Pulmonary artery endothelial cell (primary cell): Measurements from ENCODE around the gene ALDOB. TPM values are rescaled to one million over a fixed set of nuclear protein-coding genes. Genes with fewer than 3 reads are reported as not detected.

Source experiments
- DNase-seq: peaks from one replicate; pipeline ENCODE4 v3.0.0-alpha.2; 2011; ENCODE audit warnings: low read depth, low spot score
- total RNA-seq: library from RNA; depleted of rRNA; stranded (reverse); fragments of >200 nt; gene quantifications from 2 replicates; pipeline ENCODE4 v1.2.3, GENCODE V29; 2014

The ALDOB gene
- total RNA-seq, 1 donor from 2014 or later: not detected

DNA sequence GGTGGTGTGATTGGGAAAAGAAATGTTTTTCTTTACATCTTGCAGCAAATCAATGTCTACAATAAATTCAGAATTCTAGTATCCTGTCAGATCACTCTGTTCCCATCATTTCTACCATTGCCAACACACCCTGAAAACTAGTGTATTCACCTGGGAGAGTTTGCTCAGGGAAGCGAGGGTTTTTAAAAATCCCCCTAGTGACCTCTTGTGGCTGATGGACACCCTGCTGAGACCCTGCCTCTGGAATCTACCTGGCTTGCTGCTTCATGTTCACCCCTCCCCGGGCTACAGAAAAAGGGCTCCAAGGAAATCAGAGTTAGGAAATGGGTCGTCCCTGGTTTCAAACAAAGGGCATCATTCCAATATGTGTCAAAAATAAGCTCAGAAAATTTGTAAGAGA lies 21.4 kb upstream of the ALDOB start:
- no peak for DNase-seq

DNA sequence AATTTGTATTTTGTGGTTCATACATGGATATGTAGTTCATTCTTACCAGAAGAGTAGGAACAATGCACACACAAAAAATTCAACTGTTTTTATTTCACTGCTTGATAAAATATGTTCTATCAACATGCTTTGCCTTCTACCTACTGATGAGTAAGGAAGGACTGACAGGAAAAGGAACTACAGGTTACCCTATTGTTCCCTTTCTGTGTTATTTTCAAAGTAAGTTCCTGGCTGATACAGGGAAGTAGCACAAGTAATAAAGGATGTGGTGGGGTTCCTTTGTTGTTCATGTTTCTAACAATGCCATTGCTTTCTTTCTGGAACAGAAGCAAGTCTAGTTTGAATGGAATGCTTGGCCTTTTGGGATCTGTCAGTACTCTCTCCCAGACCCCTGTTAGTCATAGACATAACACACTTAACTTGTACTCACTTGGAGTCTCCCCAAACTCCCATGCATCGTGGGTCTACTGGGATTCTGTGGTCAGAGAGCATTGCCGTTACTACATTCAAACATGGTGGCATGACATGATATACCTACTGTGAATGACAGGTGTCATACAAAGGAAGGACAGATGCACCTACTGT lies 20.2 kb upstream of the ALDOB start:
- no peak for DNase-seq

DNA sequence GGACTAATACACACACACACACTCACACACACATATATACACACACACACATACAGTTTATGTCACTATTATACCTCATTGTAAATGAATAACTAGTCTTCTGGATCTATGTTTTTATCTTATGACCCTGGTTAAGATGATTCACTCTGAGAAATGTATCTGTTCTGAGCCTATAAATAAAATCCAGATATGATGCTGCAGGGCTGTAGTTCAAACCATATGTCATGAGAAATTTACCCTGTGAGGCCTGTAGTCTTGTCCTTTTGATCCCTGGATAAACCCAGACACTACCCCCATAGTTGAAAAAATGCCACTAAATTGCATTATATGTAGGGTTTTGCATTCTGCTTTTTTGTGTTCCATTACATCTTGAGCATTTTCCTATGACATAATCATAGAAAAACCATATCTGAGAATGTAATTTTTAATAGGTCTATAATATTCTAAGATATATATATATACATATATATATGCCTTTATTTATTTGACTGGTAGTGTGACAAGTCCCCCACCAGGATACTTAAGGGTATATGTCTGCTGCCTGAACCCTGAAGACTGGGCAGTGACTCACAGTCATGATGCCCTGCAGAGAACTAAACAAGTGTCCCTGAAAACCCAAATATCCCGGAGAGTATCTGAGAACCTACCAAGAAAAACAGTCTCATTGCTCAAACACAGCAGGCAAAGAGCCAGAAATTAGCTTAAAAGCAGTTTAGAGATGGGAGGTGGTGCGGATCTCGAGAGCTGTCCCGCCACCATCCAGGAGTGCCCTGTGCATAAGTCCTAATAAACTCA lies 18.4 kb upstream of the ALDOB start:
- DNase-seq: no peak

DNA sequence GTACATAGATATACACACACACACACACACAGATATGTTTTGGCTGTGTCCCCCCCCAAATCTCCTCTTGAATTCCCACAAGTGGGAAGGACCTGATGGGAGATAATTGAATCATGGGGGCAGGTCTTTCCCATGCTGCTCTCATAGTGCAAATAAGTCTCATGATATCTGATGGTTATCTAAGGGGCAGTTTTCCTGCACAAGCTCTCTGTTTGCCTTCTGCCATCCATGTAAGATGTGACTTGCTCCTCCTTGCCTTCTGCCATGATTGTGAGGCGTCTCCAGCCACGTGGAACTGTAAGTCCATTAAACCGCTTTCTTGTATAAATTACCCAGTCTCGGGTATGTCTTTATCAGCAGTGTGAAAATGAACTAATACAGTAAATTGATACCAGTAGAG lies 15.9 kb upstream of the ALDOB start:
- no peak for DNase-seq

DNA sequence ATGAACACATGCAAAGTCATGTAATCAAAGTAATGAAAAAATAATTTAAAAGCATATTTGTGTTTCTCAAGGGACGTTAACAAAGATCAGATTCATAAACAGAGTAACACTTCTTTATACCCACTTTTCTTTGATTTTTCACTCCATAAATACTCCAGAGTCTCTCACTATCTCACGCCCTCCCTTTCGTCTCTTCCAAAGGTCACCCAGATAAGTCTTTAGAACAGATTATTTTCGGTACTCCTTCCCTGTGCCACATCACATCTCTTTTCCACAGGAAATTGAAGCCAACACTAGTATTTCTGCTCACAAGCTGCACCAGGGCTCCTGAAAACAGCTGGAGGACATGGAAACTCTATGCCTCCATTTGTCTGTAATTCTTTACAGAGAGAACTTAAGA lies 15.4 kb upstream of the ALDOB start:
- no peak for DNase-seq

DNA sequence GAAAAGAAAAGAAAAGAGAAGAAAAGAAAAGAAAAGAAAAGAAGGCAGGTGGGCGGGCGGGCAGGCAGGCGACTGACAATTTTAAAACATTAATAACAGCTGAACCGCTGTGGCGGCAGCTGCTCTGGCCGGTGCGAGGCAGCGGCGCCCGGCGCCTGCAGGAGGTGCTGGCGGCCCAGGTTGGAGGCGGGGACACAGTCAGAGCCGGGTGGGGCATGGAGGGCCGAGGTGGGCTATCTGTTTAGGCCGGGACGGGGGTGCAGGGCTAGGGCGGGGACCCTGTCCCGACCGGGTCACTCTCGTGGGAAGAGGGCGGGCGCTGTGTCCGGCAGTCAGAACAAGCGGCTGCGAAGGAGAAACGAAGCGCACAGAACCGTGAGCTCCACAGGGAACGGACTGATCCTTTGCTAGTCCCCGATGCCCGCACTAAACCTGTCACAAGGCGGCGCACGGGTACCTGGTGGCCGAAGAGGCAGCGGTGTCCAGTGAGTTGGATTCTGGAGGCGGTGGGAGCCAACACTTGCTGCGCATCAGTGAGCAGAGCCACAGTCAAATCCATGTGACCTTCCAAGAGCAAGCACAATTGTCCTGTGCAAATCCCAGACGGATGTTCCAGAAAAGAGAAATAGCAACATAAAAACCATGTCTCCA lies 13.6 kb upstream of the ALDOB start:
- no peak for DNase-seq

DNA sequence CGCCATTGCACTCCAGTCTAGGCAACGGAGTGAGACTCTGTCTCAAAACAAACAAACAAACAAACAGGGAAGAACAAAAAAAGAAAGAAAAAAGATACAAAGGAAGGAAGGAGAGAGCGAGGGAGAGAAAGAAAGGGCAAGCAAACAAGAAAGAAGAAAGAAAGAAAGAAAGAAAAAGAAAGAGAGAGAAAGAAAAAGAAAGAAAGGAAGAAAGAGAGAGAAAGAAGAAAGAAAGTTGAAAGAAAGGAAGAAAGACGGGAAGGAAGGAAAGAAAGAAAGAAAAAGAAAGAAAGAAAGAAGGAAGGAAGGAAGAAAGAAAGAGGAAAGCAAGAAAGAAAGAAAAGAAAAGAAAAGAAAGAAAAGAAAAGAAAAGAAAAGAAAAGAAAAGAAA lies 13.1 kb upstream of the ALDOB start:
- no peak for DNase-seq

DNA sequence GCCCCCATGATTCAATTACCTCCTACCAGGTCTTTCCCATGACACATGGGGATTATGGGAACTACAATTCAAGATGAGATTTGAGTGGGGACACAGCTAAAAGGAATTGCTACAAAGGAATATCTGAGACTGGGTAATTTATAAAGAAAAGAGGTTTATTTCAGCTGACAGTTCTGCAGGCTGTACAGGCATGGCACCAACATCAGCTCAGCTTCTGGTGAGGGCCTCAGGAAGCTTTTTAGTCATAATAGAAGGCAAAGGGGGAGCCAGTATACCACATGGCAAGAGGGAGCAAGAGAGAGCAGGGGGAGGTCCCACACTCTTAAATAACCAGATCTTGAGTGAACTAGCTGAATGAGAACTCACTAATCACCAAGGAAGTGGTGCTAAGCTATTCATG lies 11.2 kb upstream of the ALDOB start:
- no peak for DNase-seq

DNA sequence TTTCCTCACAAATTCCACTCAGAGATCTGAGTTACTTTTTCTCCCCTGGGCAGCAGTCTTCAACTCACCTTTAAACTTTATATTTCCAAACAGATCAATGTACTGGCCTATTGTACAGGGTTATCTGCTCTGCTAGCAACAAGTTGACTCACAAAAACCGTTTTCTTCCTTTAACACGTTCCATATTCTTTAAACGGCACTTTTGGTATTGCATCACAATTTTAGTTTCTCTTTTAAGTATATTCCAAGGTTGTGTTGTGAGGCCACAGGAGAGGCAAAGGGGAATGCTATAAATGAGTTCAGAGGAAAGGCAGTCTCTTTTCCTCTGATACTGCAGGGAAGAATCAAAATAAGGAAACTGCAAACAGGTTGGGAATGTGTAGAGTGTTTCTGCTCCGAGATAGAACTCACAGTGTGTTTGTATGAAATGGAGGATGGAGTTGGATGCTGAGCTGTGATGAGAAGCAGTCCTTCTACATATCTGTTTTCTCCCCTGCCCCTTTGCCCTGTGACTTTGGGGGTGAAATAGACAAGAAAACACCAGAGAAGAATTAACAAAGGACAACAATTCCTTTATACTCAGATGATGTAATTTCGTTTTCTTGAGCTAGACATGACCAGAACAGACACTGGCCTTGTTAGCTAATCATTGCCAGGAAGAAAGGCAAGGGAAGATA lies 9.9 kb upstream of the ALDOB start:
- no peak for DNase-seq

DNA sequence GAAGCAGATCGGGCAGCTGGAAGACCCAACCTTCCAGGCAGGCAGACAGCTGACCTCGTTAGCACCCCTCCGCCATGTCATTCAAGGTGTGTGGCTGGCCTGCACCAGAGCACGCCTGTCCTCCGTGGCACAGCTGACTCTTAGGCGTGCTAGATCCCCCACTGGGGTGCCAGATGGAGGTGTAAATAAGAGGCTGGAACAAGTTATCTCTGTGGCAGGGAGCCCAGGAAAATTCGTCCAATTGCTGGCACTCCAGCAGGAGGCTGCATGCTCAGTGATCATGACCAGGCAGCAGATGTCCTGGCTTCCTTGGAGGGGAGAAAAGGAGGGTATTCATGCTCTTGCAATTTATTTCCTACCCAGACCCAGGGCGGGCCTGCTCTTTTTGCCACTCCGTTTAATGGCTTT lies 7.8 kb upstream of the ALDOB start:
- no peak for DNase-seq

DNA sequence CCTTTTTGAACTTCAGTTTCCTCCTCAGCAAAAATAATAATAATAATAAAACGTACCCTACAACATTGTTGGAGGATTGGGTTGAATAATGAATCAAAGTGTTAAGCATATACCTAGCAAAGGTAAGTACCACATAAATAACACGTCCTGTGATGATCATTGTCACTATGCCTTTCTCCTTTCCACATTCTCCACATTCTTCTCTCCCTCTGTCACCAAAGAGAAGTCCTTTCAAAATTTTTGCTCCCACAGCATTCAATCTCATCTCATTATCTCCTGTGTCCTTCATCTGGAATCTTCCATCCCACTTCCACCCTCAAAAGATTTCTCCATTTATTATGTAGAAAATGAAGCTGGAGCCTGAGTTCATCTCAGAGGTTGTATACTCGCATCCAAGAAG lies 7.2 kb upstream of the ALDOB start:
- DNase-seq: no peak

DNA sequence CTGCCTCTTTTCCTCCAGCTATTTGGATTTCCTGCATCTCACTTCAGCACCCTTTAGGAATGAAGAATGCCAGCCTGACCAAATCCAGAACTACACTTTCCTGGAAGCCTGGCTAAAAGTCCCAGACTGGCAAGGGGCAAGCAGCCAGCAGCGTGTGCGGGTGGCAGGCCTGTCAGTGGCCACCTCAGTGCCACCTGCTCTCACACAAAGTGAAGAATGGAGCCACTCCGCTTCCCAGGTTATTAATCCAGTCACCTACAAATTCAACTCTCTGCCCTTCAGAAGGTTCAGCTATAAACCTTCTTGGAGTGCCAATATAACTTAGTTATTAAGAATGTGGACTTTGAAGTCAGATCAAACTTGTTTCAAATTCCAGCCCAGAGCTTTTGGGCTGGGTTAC lies 6.7 kb upstream of the ALDOB start:
- DNase-seq: no peak

DNA sequence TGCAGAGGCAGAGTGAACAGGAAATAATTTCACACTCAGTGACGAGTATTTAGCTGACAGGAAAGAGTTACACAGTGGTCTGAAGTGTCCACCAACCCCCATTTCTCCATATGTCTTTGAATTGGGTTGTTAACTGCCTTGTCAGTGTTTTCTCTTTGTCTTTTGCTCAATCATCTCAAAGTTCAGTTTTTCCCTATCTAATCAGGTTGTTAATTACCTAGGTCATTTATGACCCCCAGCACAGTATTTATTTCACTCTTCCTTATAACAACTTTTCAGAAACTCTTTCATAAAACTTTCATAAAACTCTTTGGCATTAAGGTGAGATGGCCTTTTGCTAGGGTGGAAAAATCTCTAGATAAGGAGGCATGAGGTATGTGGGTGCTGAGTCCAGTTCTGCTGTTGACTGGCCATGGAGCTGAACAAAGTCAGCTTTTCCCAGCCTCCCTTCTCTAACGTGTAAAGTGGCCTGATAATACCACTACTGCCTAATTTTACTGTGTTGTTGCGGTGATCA lies 5.2 kb upstream of the ALDOB start:
- DNase-seq: no peak

DNA sequence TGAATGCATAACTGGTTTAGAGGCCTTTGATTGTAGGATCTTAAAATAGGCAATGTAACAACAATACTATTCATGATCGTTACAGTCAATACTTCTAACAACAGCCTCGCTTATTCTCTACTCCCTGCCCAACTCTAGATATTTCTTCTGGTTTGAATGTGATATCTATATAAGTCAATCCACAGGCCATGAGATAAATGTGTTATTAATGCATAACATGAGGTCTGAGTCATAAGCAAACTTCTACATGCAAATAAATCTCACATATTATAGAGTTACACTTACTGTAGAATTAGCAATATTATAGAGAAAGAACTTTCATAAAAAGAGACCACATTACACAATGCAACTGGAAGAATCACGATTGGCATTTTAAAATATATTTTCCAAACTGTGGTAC lies 2.9 kb upstream of the ALDOB start:
- DNase-seq: no peak

DNA sequence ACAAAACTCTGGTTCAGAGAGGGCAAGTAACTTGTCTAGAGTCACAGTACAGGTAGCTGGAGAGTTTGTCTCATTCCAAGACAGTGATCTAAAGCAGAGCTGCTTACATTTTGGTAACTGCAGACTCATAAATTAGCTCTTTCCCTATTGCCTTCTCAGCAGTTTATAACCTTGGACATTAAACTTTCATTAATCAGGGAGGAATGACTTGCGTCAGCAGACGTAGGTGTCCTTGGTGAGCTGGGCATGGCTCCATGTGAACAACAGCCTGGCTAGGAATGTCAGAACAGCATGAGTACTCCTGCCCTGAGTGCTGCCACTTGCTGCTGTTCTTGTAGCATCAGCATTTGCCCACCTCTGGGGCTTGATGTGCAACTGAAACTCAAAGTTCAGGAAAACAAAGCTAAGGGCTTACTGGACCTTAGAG lies 2.2 kb upstream of the ALDOB start:
- no peak for DNase-seq

DNA sequence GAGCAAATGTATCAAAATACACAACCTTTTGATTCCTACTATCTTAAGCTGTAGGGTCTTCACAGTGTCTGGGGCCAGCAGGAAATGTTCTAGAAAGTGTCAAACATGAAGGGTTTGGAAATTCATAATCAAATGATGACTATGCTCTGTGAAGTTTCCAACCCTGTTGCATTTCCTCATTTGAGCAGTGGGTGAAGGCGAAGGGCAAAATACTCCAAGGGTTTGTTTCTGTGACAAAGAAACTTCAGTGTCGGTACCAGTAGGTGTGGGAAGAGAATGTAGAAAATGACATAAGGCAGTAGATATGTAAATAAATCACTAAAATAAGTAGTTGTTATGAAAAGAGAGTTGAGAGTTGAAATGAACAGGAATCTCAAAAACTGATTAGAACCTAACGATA lies 576 bp downstream of the ALDOB start:
- DNase-seq: no peak

DNA sequence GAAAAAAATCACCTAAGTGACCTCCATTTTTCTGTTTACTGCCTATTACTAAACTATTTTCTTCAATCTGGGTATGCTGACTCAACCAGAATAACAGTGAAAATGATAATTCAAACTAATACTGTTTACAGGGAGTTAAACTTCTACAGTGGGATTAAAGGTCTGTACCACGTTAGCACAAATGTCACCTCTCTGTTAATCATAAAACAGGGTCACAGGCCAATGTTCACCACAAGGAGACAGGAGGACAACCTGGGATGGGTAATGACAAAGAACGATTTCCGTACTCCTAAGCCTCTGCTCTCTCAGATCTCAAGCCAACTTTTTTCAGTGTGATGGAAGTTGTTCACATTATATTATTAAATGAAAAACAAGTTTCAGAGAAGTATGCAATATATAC lies 2.3 kb downstream of the ALDOB start:
- DNase-seq: no peak

DNA sequence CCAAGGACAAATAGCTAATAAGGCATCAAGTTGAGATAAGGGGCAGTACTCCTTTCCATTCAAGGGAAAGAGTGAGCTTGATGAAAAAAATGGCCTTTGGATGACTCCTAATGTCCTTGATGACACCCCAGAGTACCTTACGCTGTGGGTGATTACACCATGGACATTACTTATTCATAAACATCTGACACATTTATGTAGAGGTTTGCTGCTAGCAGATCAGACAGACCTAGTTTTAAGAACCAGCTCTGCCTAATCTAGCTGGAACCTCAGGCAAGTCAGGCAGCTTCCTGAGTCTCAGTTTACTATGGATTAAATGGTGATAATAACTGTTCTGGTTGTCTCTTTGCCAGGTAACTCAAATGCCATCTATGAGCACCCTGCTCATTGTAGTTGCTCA lies 2.8 kb downstream of the ALDOB start:
- DNase-seq: no peak

DNA sequence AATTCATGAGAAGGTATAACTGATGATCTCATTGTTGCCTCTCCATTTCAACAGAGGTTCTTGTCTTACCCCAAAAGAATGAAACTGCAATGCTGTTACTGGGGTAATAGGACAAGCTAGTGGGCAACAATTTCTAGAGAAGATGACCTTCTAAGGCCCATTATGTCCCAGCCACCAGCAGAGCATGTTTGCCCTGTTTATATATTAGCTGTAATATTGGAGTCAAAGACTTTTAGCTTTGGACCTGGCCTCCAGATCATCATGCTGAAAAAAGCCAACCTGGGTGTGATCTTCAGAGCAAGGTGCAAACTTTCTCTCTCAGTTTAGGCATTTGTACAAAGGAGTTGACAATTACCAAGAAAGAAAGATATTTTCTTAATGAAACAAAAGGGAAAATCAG lies 3.4 kb downstream of the ALDOB start:
- no peak for DNase-seq

DNA sequence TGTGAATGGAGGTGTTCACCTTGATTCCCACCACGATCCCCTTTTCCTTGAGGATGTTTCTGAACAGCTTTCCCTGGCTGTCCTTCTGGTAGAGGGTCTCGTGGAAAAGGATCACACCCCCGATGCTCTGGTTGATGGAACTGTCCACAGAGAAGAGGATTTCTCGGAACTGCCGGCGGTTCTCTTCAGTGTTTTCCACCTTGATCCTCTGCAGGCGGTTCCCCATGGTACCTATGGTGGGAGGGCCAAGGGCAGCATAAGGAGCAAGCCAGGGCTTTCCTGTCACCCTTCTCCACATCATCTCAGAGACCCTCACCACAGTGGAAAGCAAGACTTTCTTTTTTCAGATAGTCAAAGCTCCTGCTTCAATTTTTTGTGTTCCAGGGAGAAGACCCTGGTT lies 5.8 kb downstream of the ALDOB start:
- no peak for DNase-seq

DNA sequence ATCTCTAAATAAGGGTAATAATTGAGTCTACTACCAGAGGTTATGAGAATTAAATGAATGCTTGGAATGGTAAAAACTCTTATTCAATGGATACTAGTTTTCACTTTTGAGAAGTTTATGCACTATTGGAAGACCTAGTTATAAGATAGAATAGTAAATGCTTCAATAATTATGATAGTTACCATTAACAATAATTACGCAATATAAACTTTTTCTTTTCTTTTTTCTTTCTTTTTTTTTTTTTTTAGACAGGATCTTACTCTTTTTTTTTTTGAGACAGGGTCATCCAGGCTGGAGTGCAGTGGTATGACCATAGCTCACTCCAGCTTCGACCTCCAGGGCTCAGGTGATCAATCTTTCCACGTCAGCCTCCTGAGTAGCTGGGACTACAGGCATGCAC lies 6.7 kb downstream of the ALDOB start:
- no peak for DNase-seq

DNA sequence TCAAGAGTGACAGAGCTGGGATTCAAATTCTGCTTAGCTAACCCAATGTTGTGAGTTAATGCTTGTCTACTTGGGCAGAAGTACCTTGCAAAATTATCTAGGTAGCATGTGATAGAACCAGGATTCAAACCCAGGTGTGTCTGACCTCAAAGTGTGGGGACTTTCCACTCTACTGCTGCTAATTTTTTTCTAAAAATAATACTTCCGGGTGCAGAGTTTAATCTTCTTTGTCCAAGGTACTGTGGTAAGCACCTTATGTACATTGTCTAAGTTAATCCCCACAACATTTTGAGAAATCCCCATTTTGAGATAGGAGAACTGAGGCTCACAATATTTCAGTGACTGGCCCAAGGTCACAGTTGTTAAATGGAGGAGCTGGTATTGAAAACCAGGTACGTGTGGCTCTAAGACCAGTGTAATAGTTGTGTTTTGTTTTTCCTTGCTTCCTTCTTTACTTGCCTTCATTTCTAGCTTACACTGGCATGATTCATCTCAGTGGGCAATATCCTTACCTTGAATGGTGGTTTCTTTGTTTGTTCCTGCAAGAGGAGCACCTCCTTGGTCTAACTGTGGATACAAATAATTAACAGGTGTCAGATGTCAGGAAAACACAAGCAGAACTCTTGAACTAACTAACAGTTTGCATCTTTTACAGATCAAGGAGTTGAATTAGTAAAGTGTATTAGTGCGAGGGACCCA lies 7.5 kb downstream of the ALDOB start:
- DNase-seq: no peak
